WTC11 (cell line): ENCODE results near the gene TRIP10. TPM values are rescaled to one million over a fixed set of nuclear protein-coding genes. Genes with fewer than 3 reads are reported as not detected.

Experiments used
- ATAC-seq: fragments of 200-7000 bp; cut with Tn5 transposase; 2 replicates; pipeline ENCODE4 v1.10.0; 2021; ENCODE audit warnings: mild to moderate bottlenecking, moderate library complexity
- CTCF ChIA-PET: fragments of 300-600 bp; sonication (Branson Sonifier 250); formaldehyde crosslinking; loops from one replicate; lab custom pipeline; 2021; ENCODE audit warnings: antibody characterized with exemption; lab: Charles Lee
- POLR2A ChIA-PET: fragments of 350-600 bp; sonication (Branson Sonifier 250); formaldehyde crosslinking; loops from one replicate; lab custom pipeline; 2021; ENCODE audit warnings: antibody characterized with exemption; lab: Charles Lee
- DNase-seq: peaks from one replicate; pipeline ENCODE4 v3.0.0; 2021; ENCODE audit warnings: low spot score
- H3K27ac Mint-ChIP-seq: 2 replicates; pipeline ENCODE4 v1.8.0; 2021; ENCODE audit warnings: mixed read lengths
- H3K27me3 Mint-ChIP-seq: 2 replicates; pipeline ENCODE4 v1.8.0; 2021; ENCODE audit warnings: low read depth, mild to moderate bottlenecking, moderate library complexity, mixed read lengths
- H3K36me3 Mint-ChIP-seq: 2 replicates; pipeline ENCODE4 v1.8.0; 2021; ENCODE audit warnings: mixed read lengths
- H3K4me1 Mint-ChIP-seq: 2 replicates; pipeline ENCODE4 v1.8.0; 2022; ENCODE audit warnings: mixed read lengths
- H3K4me3 Mint-ChIP-seq: 2 replicates; pipeline ENCODE4 v1.8.0; 2021; ENCODE audit warnings: mild to moderate bottlenecking, moderate library complexity, mixed read lengths
- H3K9me3 Mint-ChIP-seq: 2 replicates; pipeline ENCODE4 v1.8.0; 2021; ENCODE audit warnings: mixed read lengths
- ATF6 ChIP-seq: sonication (generic); formaldehyde crosslinking; IDR thresholded peaks from 2 replicates; pipeline ENCODE4 v1.8.1; 2023; ENCODE audit warnings: mild to moderate bottlenecking, missing genetic modification reagents
- E2F4 ChIP-seq: sonication (generic); formaldehyde crosslinking; IDR thresholded peaks from 2 replicates; pipeline ENCODE4 v1.8.1; 2022; ENCODE audit warnings: low read depth, mild to moderate bottlenecking, moderate library complexity, missing genetic modification reagents, borderline replicate concordance
- EMX1 ChIP-seq: fragments of 250-450 bp; sonication (Bioruptor Pico); IDR thresholded peaks from 2 replicates; pipeline ENCODE4 v1.8.0; 2021; ENCODE audit warnings: mild to moderate bottlenecking
- ESRRA ChIP-seq: sonication (generic); formaldehyde crosslinking; IDR thresholded peaks from 2 replicates; pipeline ENCODE4 v1.8.1; 2022; ENCODE audit warnings: mild to moderate bottlenecking, missing genetic modification reagents, borderline replicate concordance
- ETV6 ChIP-seq: sonication (generic); formaldehyde crosslinking; IDR thresholded peaks from 2 replicates; pipeline ENCODE4 v1.8.1; 2022; ENCODE audit warnings: mild to moderate bottlenecking, missing genetic modification reagents
- FOXK1 ChIP-seq: sonication (generic); formaldehyde crosslinking; IDR thresholded peaks from 2 replicates; pipeline ENCODE4 v1.8.0; 2022; ENCODE audit warnings: mild to moderate bottlenecking, moderate library complexity, missing genetic modification reagents
- FOXP4 ChIP-seq: sonication (generic); formaldehyde crosslinking; IDR thresholded peaks from 2 replicates; pipeline ENCODE4 v1.8.0; 2022; ENCODE audit warnings: mild to moderate bottlenecking, missing genetic modification reagents
- HMGXB4 ChIP-seq: sonication (generic); formaldehyde crosslinking; IDR thresholded peaks from 2 replicates; pipeline ENCODE4 v1.8.1; 2023; ENCODE audit warnings: mild to moderate bottlenecking, moderate library complexity, missing genetic modification reagents
- MAX ChIP-seq: sonication (generic); formaldehyde crosslinking; IDR thresholded peaks from 2 replicates; pipeline ENCODE4 v1.8.0; 2022; ENCODE audit warnings: mild to moderate bottlenecking, missing genetic modification reagents
- MYBL2 ChIP-seq: sonication (generic); formaldehyde crosslinking; IDR thresholded peaks from 2 replicates; pipeline ENCODE4 v1.8.1; 2023; ENCODE audit warnings: mild to moderate bottlenecking, moderate library complexity, missing genetic modification reagents
- NFYB ChIP-seq: sonication (generic); formaldehyde crosslinking; conservative IDR thresholded peaks from 2 replicates; pipeline ENCODE4 v1.8.0; 2022; ENCODE audit warnings: low read depth, missing genetic modification reagents
- NR2C2 ChIP-seq: sonication (generic); formaldehyde crosslinking; IDR thresholded peaks from 2 replicates; pipeline ENCODE4 v1.8.0; 2022; ENCODE audit warnings: mild to moderate bottlenecking, missing genetic modification reagents
- NR3C1 ChIP-seq: sonication (generic); formaldehyde crosslinking; conservative IDR thresholded peaks from 2 replicates; pipeline ENCODE4 v1.8.1; 2023; ENCODE audit warnings: low read depth, mild to moderate bottlenecking, missing genetic modification reagents
- OVOL2 ChIP-seq: fragments of 250-450 bp; sonication (Bioruptor Pico); IDR thresholded peaks from 2 replicates; pipeline ENCODE4 v1.9.0; 2021; ENCODE audit warnings: mild to moderate bottlenecking, borderline replicate concordance
- RELA ChIP-seq: sonication (generic); formaldehyde crosslinking; IDR thresholded peaks from 2 replicates; pipeline ENCODE4 v1.8.1; 2022; ENCODE audit warnings: missing genetic modification reagents, mild to moderate bottlenecking, borderline replicate concordance
- SMAD3 ChIP-seq: sonication (generic); formaldehyde crosslinking; IDR thresholded peaks from 2 replicates; pipeline ENCODE4 v1.8.0; 2022; ENCODE audit warnings: missing genetic modification reagents, mild to moderate bottlenecking, borderline replicate concordance
- SMAD4 ChIP-seq: sonication (generic); formaldehyde crosslinking; IDR thresholded peaks from 2 replicates; pipeline ENCODE4 v1.8.0; 2022; ENCODE audit warnings: mild to moderate bottlenecking, missing genetic modification reagents
- TCF7 ChIP-seq: sonication (generic); formaldehyde crosslinking; IDR thresholded peaks from 2 replicates; pipeline ENCODE4 v1.8.0; 2022; ENCODE audit warnings: mild to moderate bottlenecking, low read depth, missing genetic modification reagents, moderate library complexity
- ZNF121 ChIP-seq: sonication (generic); formaldehyde crosslinking; IDR thresholded peaks from 2 replicates; pipeline ENCODE4 v1.8.0; 2023; ENCODE audit warnings: missing genetic modification reagents
- ZNF232 ChIP-seq: sonication (generic); formaldehyde crosslinking; IDR thresholded peaks from 2 replicates; pipeline ENCODE4 v1.8.0; 2022; ENCODE audit warnings: mild to moderate bottlenecking, missing genetic modification reagents
- ZNF396 ChIP-seq: fragments of 250-450 bp; sonication (Bioruptor Pico); IDR thresholded peaks from 2 replicates; pipeline ENCODE4 v1.8.0; 2021; ENCODE audit warnings: mild to moderate bottlenecking, moderate library complexity, borderline replicate concordance
- total RNA-seq: library from RNA; stranded (reverse); gene quantifications from 3 replicates; pipeline ENCODE4 v1.2.3, GENCODE V29; 2021

TRIP10 gene
- total RNA-seq, 1 experiment from 2014 or later, result 76.6 TPM

- Mint-ChIP-seq H3K4me1 (peaks cover 17% of the 10 kb centered on the region), H3K27ac (peak overlapping the region; percentile 100), H3K27me3 (no peaks in the 10 kb centered on the region; the same call in 1 of the 2 replicates), H3K4me3 (peak overlapping the region; percentile 89), H3K36me3 (peaks cover 3% of the 10 kb centered on the region; the same call in 1 of the 2 replicates), H3K9me3 (no peaks in the 10 kb centered on the region)
- no peak for ATAC-seq
- TF ChIP-seq FOXK1 (CRISPR knock-in tag), result 0 out of 2 replicates have a peak, but pooled peaks have one; percentile 7
- TF ChIP-seq SMAD4 (CRISPR knock-in tag), result no peak
- peak; percentile 14; the same call in 1 of the 2 replicates for TF ChIP-seq EMX1 (CRISPR knock-in tag)
- DNase-seq, result no peak
- ChIA-PET POLR2A (interaction anchor here (1.0 to 4.5 kb wide), 5 partner anchors 13 to 394 kb away, joined by 3 to 40 read pairs (median 5); partner anchors contain the start of genes ALKBH7, GPR108 and KHSRP), CTCF (interaction anchor here (0.7 to 4.0 kb wide), 5 partner anchors 13 to 98 kb away, joined by 3 to 26 read pairs (median 4); partner anchors contain the start of gene TRIP10)
Observed at GRCh38 chr19:6766357-6767080, 27.0 kb downstream of the TRIP10 start.

- peaks cover 3% of the 10 kb centered on the region; the same call in 1 of the 2 replicates for H3K36me3 Mint-ChIP-seq
- ATAC-seq (no peak; the same call in 1 of the 2 replicates), DNase-seq (no peak)
- H3K4me1 Mint-ChIP-seq, result peaks cover 17% of the 10 kb centered on the region
- TF ChIP-seq ZNF121 (CRISPR knock-in tag) (no peak), MYBL2 (CRISPR knock-in tag) (0 out of 2 replicates have a peak, but pooled peaks have one; percentile 40), SMAD3 (no peak)
- peak overlapping the region; percentile 100 for H3K27ac Mint-ChIP-seq
- CTCF ChIA-PET, result interaction anchor here (1.6 to 4.0 kb wide), 3 partner anchors 13 to 29 kb away, joined by 3 to 36 read pairs (median 26); partner anchors contain the start of genes GPR108 and TRIP10
- no peaks in the 10 kb centered on the region; the same call in 1 of the 2 replicates for H3K27me3 Mint-ChIP-seq
- peak overlapping the region; percentile 89 for H3K4me3 Mint-ChIP-seq
- H3K9me3 Mint-ChIP-seq, result no peaks in the 10 kb centered on the region
- POLR2A ChIA-PET, result interaction anchor here (1.0 to 4.5 kb wide), 4 partner anchors 14 to 395 kb away, joined by 3 to 40 read pairs (median 12); partner anchors contain the start of genes ALKBH7 and GPR108
Observed at GRCh38 chr19:6767081-6767356, 27.5 kb downstream of the TRIP10 start.

- CTCF ChIA-PET, result interaction anchor here (1.0 to 4.0 kb wide), 8 partner anchors 13 to 332 kb away, joined by 3 to 36 read pairs (median 10); partner anchors contain the start of gene GPR108
- Mint-ChIP-seq H3K4me1 (peaks cover 20% of the 10 kb centered on the region), H3K27me3 (no peaks in the 10 kb centered on the region; the same call in 1 of the 2 replicates), H3K4me3 (peak within 1 kb of the TSS; percentile 89), H3K36me3 (peaks cover under 1% of the 10 kb centered on the region; the same call in 1 of the 2 replicates), H3K9me3 (no peaks in the 10 kb centered on the region), H3K27ac (peak within 1 kb of the TSS; percentile 100)
- POLR2A ChIA-PET, result interaction anchor here (1.0 to 4.5 kb wide), 4 partner anchors 14 to 395 kb away, joined by 3 to 40 read pairs (median 12); partner anchors contain the start of genes ALKBH7 and GPR108
- ATAC-seq (peak; percentile 83), DNase-seq (peak; percentile 97)
- no peak for TF ChIP-seq ZNF396 (CRISPR knock-in tag)
- TF ChIP-seq MAX, result peak; percentile 44; the same call in 1 of the 2 replicates
- no peak for TF ChIP-seq ESRRA (CRISPR knock-in tag)
- TF ChIP-seq RELA (CRISPR knock-in tag), result no peak
- no peak for TF ChIP-seq ZNF121 (CRISPR knock-in tag)
- TF ChIP-seq EMX1 (CRISPR knock-in tag), result no peak
- TF ChIP-seq NFYB (CRISPR knock-in tag), result no peak
- no peak for TF ChIP-seq E2F4
- TF ChIP-seq ETV6 (CRISPR knock-in tag), result no peak
- no peak for TF ChIP-seq TCF7 (CRISPR knock-in tag)
- no peak for TF ChIP-seq OVOL2
- no peak for TF ChIP-seq NR2C2 (CRISPR knock-in tag)
- TF ChIP-seq ATF6 (CRISPR knock-in tag), result no peak
- TF ChIP-seq HMGXB4 (CRISPR knock-in tag), result no peak
- 0 out of 2 replicates have a peak, but pooled peaks have one; percentile 13 for TF ChIP-seq ZNF232 (CRISPR knock-in tag)
- no peak for TF ChIP-seq NR3C1 (CRISPR knock-in tag)
- TF ChIP-seq FOXP4 (CRISPR knock-in tag), result no peak
Observed at GRCh38 chr19:6767357-6768235, 28.1 kb downstream of the TRIP10 start, which contains the start of gene SH2D3A. Gene SH2D3A, minus strand, starts transcription at chr19:6767435. Its CDS starts 3,687 bp downstream, at chr19:6763748.
